ENCODE results near the gene GNAQ.

Gene GNAQ

GRCh38 chr9:77999231-77999631 is 32.4 kb downstream of the GNAQ start:
- no peak for ATAC-seq
- Mint-ChIP-seq H3K4me3 (no peak overlapping the region), H3K4me1 (peaks cover 17% of the 10 kb centered on the region), H3K9me3 (no peaks in the 10 kb centered on the region), H3K27ac (no peak overlapping the region), H3K36me3 (no peaks in the 10 kb centered on the region), H3K27me3 (peaks cover 60% of the 10 kb centered on the region)

- ATAC-seq = peak; percentile 47
- Mint-ChIP-seq H3K36me3 (no peaks in the 10 kb centered on the region), H3K27me3 (peaks cover 54% of the 10 kb centered on the region), H3K4me1 (peaks cover 17% of the 10 kb centered on the region), H3K9me3 (no peaks in the 10 kb centered on the region), H3K4me3 (no peak overlapping the region), H3K27ac (no peak overlapping the region)
These were observed 33.9 kb downstream of the GNAQ start for GRCh38 chr9:77997611-77998284.

GRCh38 chr9:77996696-77997095 is 34.9 kb downstream of the GNAQ start:
- Mint-ChIP-seq H3K36me3 (no peaks in the 10 kb centered on the region), H3K9me3 (no peaks in the 10 kb centered on the region), H3K4me1 (peaks cover 17% of the 10 kb centered on the region), H3K27me3 (peaks cover 52% of the 10 kb centered on the region), H3K4me3 (no peak overlapping the region), H3K27ac (no peak overlapping the region)
- ATAC-seq = no peak

- Mint-ChIP-seq H3K27ac (no peak overlapping the region), H3K36me3 (no peaks in the 10 kb centered on the region), H3K9me3 (no peaks in the 10 kb centered on the region), H3K27me3 (peaks cover 40% of the 10 kb centered on the region), H3K4me1 (no peaks in the 10 kb centered on the region), H3K4me3 (no peak overlapping the region)
- no peak for ATAC-seq
These were observed 40.4 kb downstream of the GNAQ start for GRCh38 chr9:77991191-77991590.

- Mint-ChIP-seq H3K27me3 (peaks cover 27% of the 10 kb centered on the region), H3K36me3 (no peaks in the 10 kb centered on the region), H3K4me3 (no peak overlapping the region), H3K9me3 (no peaks in the 10 kb centered on the region), H3K4me1 (no peaks in the 10 kb centered on the region), H3K27ac (no peak overlapping the region)
- no peak for ATAC-seq
These were observed 41.7 kb downstream of the GNAQ start for GRCh38 chr9:77989909-77990308.

GRCh38 chr9:77989458-77989857 is 42.2 kb downstream of the GNAQ start:
- Mint-ChIP-seq H3K27ac (no peak overlapping the region), H3K27me3 (peaks cover 23% of the 10 kb centered on the region), H3K4me3 (no peak overlapping the region)

GRCh38 chr9:77988630-77989029 is 43.0 kb downstream of the GNAQ start:
- H3K27ac Mint-ChIP-seq = no peak overlapping the region
- peaks cover 17% of the 10 kb centered on the region for H3K27me3 Mint-ChIP-seq
- no peaks in the 10 kb centered on the region for H3K36me3 Mint-ChIP-seq
- no peak overlapping the region for H3K4me3 Mint-ChIP-seq
- no peaks in the 10 kb centered on the region for H3K4me1 Mint-ChIP-seq
- no peaks in the 10 kb centered on the region for H3K9me3 Mint-ChIP-seq
- no peak for ATAC-seq

More at GRCh38 chr9:77989458-77989857, 42.2 kb downstream of the GNAQ start:
- H3K36me3 Mint-ChIP-seq = no peaks in the 10 kb centered on the region
- no peaks in the 10 kb centered on the region for H3K4me1 Mint-ChIP-seq
- H3K9me3 Mint-ChIP-seq = no peaks in the 10 kb centered on the region
- ATAC-seq = no peak

- H3K9me3 Mint-ChIP-seq = no peaks in the 10 kb centered on the region
- no peaks in the 10 kb centered on the region for H3K4me1 Mint-ChIP-seq
- no peak overlapping the region for H3K27ac Mint-ChIP-seq
- no peak for ATAC-seq
- peaks cover 17% of the 10 kb centered on the region for H3K27me3 Mint-ChIP-seq
- H3K4me3 Mint-ChIP-seq = no peak overlapping the region
- H3K36me3 Mint-ChIP-seq = no peaks in the 10 kb centered on the region
These were observed 43.6 kb downstream of the GNAQ start for GRCh38 chr9:77987880-77988525.

- ATAC-seq = no peak
- no peaks in the 10 kb centered on the region for H3K4me1 Mint-ChIP-seq
- no peaks in the 10 kb centered on the region for H3K36me3 Mint-ChIP-seq
- no peaks in the 10 kb centered on the region for H3K9me3 Mint-ChIP-seq
- H3K27ac Mint-ChIP-seq = no peak overlapping the region
- H3K4me3 Mint-ChIP-seq = no peak overlapping the region
- H3K27me3 Mint-ChIP-seq = peaks cover 17% of the 10 kb centered on the region
These were observed 44.4 kb downstream of the GNAQ start for GRCh38 chr9:77987081-77987656.

- Mint-ChIP-seq H3K9me3 (no peaks in the 10 kb centered on the region), H3K27ac (no peak overlapping the region), H3K4me1 (peaks cover 9% of the 10 kb centered on the region), H3K4me3 (no peak overlapping the region), H3K27me3 (peaks cover 8% of the 10 kb centered on the region), H3K36me3 (no peaks in the 10 kb centered on the region)
- no peak for ATAC-seq
These were observed 45.6 kb downstream of the GNAQ start for GRCh38 chr9:77985996-77986395.

GRCh38 chr9:77983320-77983662 is 48.3 kb downstream of the GNAQ start:
- peaks cover 13% of the 10 kb centered on the region for H3K4me1 Mint-ChIP-seq
- no peak overlapping the region for H3K4me3 Mint-ChIP-seq
- H3K36me3 Mint-ChIP-seq = no peaks in the 10 kb centered on the region
- no peaks in the 10 kb centered on the region for H3K9me3 Mint-ChIP-seq
- peaks cover 8% of the 10 kb centered on the region for H3K27me3 Mint-ChIP-seq
- ATAC-seq = no peak
- H3K27ac Mint-ChIP-seq = no peak overlapping the region

- no peaks in the 10 kb centered on the region for H3K36me3 Mint-ChIP-seq
- H3K27ac Mint-ChIP-seq = no peak overlapping the region
These were observed 48.9 kb downstream of the GNAQ start for GRCh38 chr9:77982581-77983319.

GRCh38 chr9:77981907-77982306 is 49.7 kb downstream of the GNAQ start:
- Mint-ChIP-seq H3K4me1 (peaks cover 27% of the 10 kb centered on the region), H3K4me3 (no peak overlapping the region), H3K36me3 (no peaks in the 10 kb centered on the region), H3K9me3 (no peaks in the 10 kb centered on the region), H3K27me3 (no peaks in the 10 kb centered on the region), H3K27ac (no peak overlapping the region)
- no peak for ATAC-seq

More at GRCh38 chr9:77982581-77983319, 48.9 kb downstream of the GNAQ start:
- Mint-ChIP-seq H3K4me1 (peaks cover 18% of the 10 kb centered on the region), H3K27me3 (peaks cover 8% of the 10 kb centered on the region), H3K4me3 (no peak overlapping the region), H3K9me3 (no peaks in the 10 kb centered on the region)
- no peak for ATAC-seq

GRCh38 chr9:77981332-77981731 is 50.3 kb downstream of the GNAQ start:
- H3K9me3 Mint-ChIP-seq = no peaks in the 10 kb centered on the region
- peaks cover 27% of the 10 kb centered on the region for H3K4me1 Mint-ChIP-seq

GRCh38 chr9:77980622-77981021 is 51.0 kb downstream of the GNAQ start:
- peaks cover 27% of the 10 kb centered on the region for H3K4me1 Mint-ChIP-seq
- H3K4me3 Mint-ChIP-seq = no peak overlapping the region

More at GRCh38 chr9:77981332-77981731, 50.3 kb downstream of the GNAQ start:
- no peak for ATAC-seq
- Mint-ChIP-seq H3K4me3 (no peak overlapping the region), H3K36me3 (no peaks in the 10 kb centered on the region), H3K27me3 (no peaks in the 10 kb centered on the region), H3K27ac (no peak overlapping the region)

More at GRCh38 chr9:77980622-77981021, 51.0 kb downstream of the GNAQ start:
- no peaks in the 10 kb centered on the region for H3K36me3 Mint-ChIP-seq
- no peaks in the 10 kb centered on the region for H3K9me3 Mint-ChIP-seq
- ATAC-seq = no peak
- no peak overlapping the region for H3K27ac Mint-ChIP-seq
- no peaks in the 10 kb centered on the region for H3K27me3 Mint-ChIP-seq

All from stimulated activated memory B cell treated with anti-CD40 and anti-IgM and Interleukin-4, amounts not matched to agents 10 μg/mL and 1 μg/mL and 100 μg/mL, for 72 hours (primary cell).